HUES48 (cell line): ENCODE measurements around the gene LZTS2.

Experiments
- H3K27ac ChIP-seq: one replicate; pipeline ENCODE4 v1.7.0; 2013; ENCODE audit warnings: low read depth, low read length, inconsistent platforms
- H3K27me3 ChIP-seq: 2 replicates; pipeline ENCODE4 v1.6.1; 2013; ENCODE audit warnings: mild to moderate bottlenecking, low read length; ENCODE audit not compliant: control insufficient read depth, insufficient read depth
- H3K36me3 ChIP-seq: 2 replicates; pipeline ENCODE4 v1.6.1; 2013; ENCODE audit warnings: low read length; ENCODE audit not compliant: control insufficient read depth, insufficient read depth
- H3K4me1 ChIP-seq: 2 replicates; pipeline ENCODE4 v1.6.1; 2013; ENCODE audit warnings: mild to moderate bottlenecking, low read length; ENCODE audit not compliant: control insufficient read depth, insufficient read depth
- H3K4me3 ChIP-seq: 2 replicates; pipeline ENCODE4 v1.5.1; 2013; ENCODE audit warnings: mild to moderate bottlenecking, low read depth, low read length
- H3K9ac ChIP-seq: 2 replicates; pipeline ENCODE4 v1.6.1; 2013; ENCODE audit warnings: mild to moderate bottlenecking, low read depth, low read length, moderate library complexity
- H3K9me3 ChIP-seq: 2 replicates; pipeline ENCODE4 v1.6.1; 2013; ENCODE audit warnings: low read length; ENCODE audit not compliant: control insufficient read depth, insufficient read depth

The LZTS2 gene

GRCh38 chr10:100979791-100980272 lies 19.8 kb upstream of the LZTS2 start:
- Histone ChIP-seq H3K36me3 (peaks cover 32% of the 10 kb centered on the region), H3K9ac (no peak overlapping the region), H3K27me3 (no peaks in the 10 kb centered on the region), H3K27ac (no peak overlapping the region), H3K4me1 (no peaks in the 10 kb centered on the region), H3K4me3 (no peak overlapping the region), H3K9me3 (no peaks in the 10 kb centered on the region)

- H3K4me1 ChIP-seq, result no peaks in the 10 kb centered on the region
- H3K27me3 ChIP-seq, result no peaks in the 10 kb centered on the region
- no peak overlapping the region for H3K27ac ChIP-seq
- peaks cover 35% of the 10 kb centered on the region for H3K36me3 ChIP-seq
- no peak overlapping the region for H3K9ac ChIP-seq
- H3K4me3 ChIP-seq, result no peak overlapping the region
- H3K9me3 ChIP-seq, result no peaks in the 10 kb centered on the region
Measured at GRCh38 chr10:100980311-100980710, 19.3 kb upstream of the LZTS2 start.

- no peaks in the 10 kb centered on the region for H3K9me3 ChIP-seq
- H3K4me3 ChIP-seq, result no peak overlapping the region
- H3K27me3 ChIP-seq, result no peaks in the 10 kb centered on the region
- no peak overlapping the region for H3K27ac ChIP-seq
- H3K4me1 ChIP-seq, result no peaks in the 10 kb centered on the region
- no peak overlapping the region for H3K9ac ChIP-seq
- peaks cover 39% of the 10 kb centered on the region for H3K36me3 ChIP-seq
Measured at GRCh38 chr10:100980711-100981110, 18.9 kb upstream of the LZTS2 start.

GRCh38 chr10:100981178-100981772 lies 18.3 kb upstream of the LZTS2 start:
- H3K36me3 ChIP-seq, result peaks cover 44% of the 10 kb centered on the region
- no peak overlapping the region for H3K27ac ChIP-seq
- no peaks in the 10 kb centered on the region for H3K9me3 ChIP-seq
- no peak overlapping the region for H3K4me3 ChIP-seq
- no peaks in the 10 kb centered on the region for H3K27me3 ChIP-seq
- no peak overlapping the region for H3K9ac ChIP-seq
- H3K4me1 ChIP-seq, result peaks cover 1% of the 10 kb centered on the region; the same call in 1 of the 2 replicates

DNA sequence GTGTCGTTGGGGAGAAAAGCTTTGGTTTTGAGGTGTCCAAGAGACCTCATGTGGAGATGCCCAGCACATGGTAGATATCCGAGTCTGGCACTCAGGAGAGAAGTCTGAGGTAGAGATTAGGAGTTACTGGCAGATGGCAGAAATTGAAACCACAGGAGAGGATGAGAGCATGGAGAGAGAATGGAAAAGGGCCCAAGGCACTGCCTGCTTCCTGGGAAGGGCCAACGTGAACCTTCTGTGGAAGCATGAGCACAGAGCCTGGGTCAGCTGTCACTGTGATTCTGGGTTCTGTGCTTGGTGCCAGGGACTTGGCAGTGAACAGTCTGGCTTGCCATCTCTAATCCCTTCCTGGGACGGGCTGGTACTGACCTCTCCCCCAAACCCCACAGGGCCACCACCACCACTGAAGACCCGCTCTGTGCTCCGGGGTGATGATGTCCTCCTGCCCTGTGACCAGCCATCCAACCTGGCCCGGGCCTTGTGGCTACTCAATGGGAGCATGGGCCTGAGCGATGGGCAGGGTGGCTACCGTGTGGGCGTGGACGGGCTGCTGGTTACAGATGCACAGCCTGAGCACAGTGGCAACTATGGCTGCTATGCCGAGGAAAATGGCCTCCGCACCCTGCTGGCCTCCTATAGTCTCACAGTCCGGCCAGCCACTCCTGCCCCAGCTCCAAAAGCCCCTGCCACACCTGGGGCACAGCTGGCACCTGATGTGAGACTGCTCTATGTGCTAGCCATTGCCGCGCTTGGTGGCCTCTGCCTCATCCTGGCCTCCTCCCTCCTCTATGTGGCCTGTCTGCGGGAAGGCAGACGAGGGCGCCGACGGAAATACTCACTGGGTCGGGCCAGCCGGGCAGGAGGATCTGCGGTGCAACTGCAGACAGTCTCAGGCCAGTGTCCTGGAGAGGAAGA lies 16.4 kb upstream of the LZTS2 start:
- Histone ChIP-seq H3K4me1 (peaks cover 7% of the 10 kb centered on the region; the same call in 1 of the 2 replicates), H3K27ac (no peak overlapping the region), H3K9ac (no peak overlapping the region), H3K27me3 (no peaks in the 10 kb centered on the region), H3K9me3 (no peaks in the 10 kb centered on the region), H3K36me3 (peaks cover 44% of the 10 kb centered on the region), H3K4me3 (no peak overlapping the region)

DNA sequence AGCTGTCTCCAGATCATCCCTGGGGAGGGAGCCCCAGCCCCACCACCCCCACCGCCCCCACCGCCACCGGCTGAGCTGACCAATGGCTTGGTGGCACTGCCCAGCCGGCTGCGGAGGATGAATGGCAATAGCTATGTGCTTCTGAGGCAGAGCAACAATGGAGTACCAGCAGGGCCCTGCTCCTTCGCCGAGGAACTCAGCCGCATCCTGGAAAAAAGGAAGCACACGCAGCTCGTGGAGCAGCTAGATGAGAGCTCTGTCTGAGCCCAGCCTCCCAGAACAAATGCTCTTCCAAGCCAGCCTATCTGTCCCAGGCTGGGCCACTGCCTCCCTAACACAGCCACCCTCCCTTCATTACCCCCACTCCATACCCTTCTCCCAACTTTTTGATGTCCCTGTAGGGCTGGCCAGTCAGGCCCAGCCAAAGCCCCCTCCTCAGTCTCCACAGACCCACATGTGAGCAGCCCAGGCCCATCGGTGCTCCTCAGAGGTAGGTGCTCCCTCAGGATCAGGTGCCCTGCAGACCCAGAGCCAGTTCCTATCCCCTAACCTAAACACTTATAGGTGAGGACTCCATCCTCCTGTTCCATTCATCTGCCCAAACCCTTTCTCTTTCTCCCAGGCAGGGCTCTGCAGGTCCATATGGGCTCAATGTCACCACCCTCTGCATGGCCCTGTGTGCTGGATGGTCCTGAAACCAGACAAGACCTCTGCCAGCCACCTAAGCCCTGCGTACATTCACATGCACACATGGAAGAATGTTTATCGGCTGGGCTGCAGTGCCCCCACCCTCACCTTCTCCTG lies 15.5 kb upstream of the LZTS2 start:
- Histone ChIP-seq H3K27me3 (no peaks in the 10 kb centered on the region), H3K27ac (no peak overlapping the region), H3K9me3 (no peaks in the 10 kb centered on the region), H3K4me1 (peaks cover 9% of the 10 kb centered on the region; the same call in 1 of the 2 replicates), H3K9ac (no peak overlapping the region), H3K36me3 (peaks cover 45% of the 10 kb centered on the region), H3K4me3 (no peak overlapping the region)

GRCh38 chr10:100984672-100985177 lies 14.9 kb upstream of the LZTS2 start:
- Histone ChIP-seq H3K9ac (no peak overlapping the region), H3K4me3 (no peak overlapping the region), H3K9me3 (no peaks in the 10 kb centered on the region), H3K27me3 (no peaks in the 10 kb centered on the region), H3K36me3 (peaks cover 48% of the 10 kb centered on the region), H3K27ac (no peak overlapping the region), H3K4me1 (peaks cover 9% of the 10 kb centered on the region; the same call in 1 of the 2 replicates)

- H3K9ac ChIP-seq, result no peak overlapping the region
- H3K27ac ChIP-seq, result no peak overlapping the region
- no peaks in the 10 kb centered on the region for H3K9me3 ChIP-seq
- H3K4me1 ChIP-seq, result peaks cover 9% of the 10 kb centered on the region; the same call in 1 of the 2 replicates
- H3K27me3 ChIP-seq, result no peaks in the 10 kb centered on the region
- H3K36me3 ChIP-seq, result peaks cover 50% of the 10 kb centered on the region
- H3K4me3 ChIP-seq, result no peak overlapping the region
Measured at GRCh38 chr10:100985336-100985735, 14.3 kb upstream of the LZTS2 start.

GRCh38 chr10:100986623-100986951 lies 13.0 kb upstream of the LZTS2 start:
- Histone ChIP-seq H3K27ac (no peak overlapping the region), H3K4me1 (peaks cover 9% of the 10 kb centered on the region; the same call in 1 of the 2 replicates), H3K27me3 (no peaks in the 10 kb centered on the region), H3K36me3 (peaks cover 50% of the 10 kb centered on the region), H3K9ac (peak overlapping the region; percentile 79), H3K4me3 (peak overlapping the region; percentile 91), H3K9me3 (no peaks in the 10 kb centered on the region)

DNA sequence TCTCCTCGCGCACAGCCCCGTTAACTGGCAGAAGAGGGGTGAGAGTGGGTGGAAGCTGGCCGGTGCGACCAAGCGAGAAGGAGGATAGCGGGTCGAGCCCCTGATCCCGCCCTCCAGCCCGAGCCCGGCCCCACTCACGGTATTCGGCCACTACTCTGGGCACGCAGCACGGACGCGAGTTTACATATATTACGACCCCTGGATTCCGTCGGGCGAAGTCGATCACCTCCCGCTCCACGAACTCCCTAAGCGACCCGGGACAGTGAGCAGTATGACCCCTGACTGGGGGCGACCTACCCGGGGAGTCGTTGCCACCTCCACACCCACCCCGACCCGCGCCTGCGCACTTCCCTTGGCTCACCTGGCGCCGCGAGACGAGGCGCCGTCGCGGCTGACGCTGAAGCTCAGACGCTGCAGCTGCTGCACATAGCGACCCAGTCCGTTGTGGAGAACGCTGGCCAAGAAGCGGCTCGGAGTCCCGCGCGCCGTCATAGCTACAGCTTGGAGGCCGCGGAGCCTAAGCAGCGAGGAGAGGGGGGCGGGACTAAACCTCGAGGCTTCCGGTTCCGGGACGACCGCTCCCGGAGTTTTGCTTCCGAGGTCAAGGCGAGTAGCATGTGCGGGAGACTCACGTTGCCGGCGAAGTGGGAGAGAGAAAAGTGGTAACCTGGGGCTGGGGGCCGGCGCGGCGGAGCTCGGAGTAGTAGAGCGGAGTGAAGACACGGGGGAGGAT lies 12.5 kb upstream of the LZTS2 start, which contains the start of the genes MRPL43 and TWNK:
Gene MRPL43, minus strand, starts transcription at position 546 of the 733 bp plus-strand sequence. Its CDS starts 54 bp downstream, at position 492.
Gene TWNK, plus strand, starts transcription at position 592 of the 733 bp plus-strand sequence. CDS start 668 bp downstream, outside the sequence.
- Histone ChIP-seq H3K36me3 (peaks cover 51% of the 10 kb centered on the region), H3K27ac (peak within 1 kb of the TSS; percentile 90)

More for the DNA sequence above, 12.5 kb upstream of the LZTS2 start, which contains the start of the genes MRPL43 and TWNK:
- peaks cover 9% of the 10 kb centered on the region; the same call in 1 of the 2 replicates for H3K4me1 ChIP-seq
- H3K9ac ChIP-seq, result peak within 1 kb of the TSS; percentile 79
- no peaks in the 10 kb centered on the region for H3K9me3 ChIP-seq
- no peaks in the 10 kb centered on the region for H3K27me3 ChIP-seq
- H3K4me3 ChIP-seq, result peak within 1 kb of the TSS; percentile 91
